Prostate gland (tissue), 2 donors: ENCODE results near the gene ABHD15. TPM values are rescaled to one million over a fixed set of nuclear protein-coding genes. Genes with fewer than 3 reads are reported as not detected.

Experiments
- DNase-seq: peaks from one replicate; pipeline ENCODE4 v3.0.0-alpha.2; 2019; ENCODE audit warnings: low spot score
- H3K27ac ChIP-seq, 2 donors: fragments of 200-600 bp; sonication (generic); 2 replicates each; pipeline ENCODE4 v1.5.1; 2017 to 2019
- H3K27me3 ChIP-seq: fragments of 200-600 bp; sonication (generic); replicated peaks from 2 replicates; pipeline ENCODE4 v1.5.1; 2019; ENCODE audit not compliant: insufficient read depth
- H3K36me3 ChIP-seq, 2 donors: fragments of 200-600 bp; sonication (generic); 1 replicate in 1 of 2; 2 replicates in 1 of 2; pipeline versions ENCODE4 v1.5.1 to v1.8.1; 2017 to 2019
- H3K4me1 ChIP-seq: fragments of 200-600 bp; sonication (generic); replicated peaks from 2 replicates; pipeline ENCODE4 v1.5.1; 2019
- H3K4me3 ChIP-seq, 2 donors: fragments of 200-600 bp; sonication (generic); 2 replicates each; pipeline ENCODE4 v1.5.1; 2017 to 2019
- H3K9me3 ChIP-seq: fragments of 200-600 bp; sonication (generic); 2 replicates; pipeline ENCODE4 v1.5.1; 2017
- CTCF ChIP-seq, 4 experiments: fragments of 200-600 bp in 2 of 4; fragments of 450-650 bp in 2 of 4; sonication (generic) in 2 of 4; IDR thresholded peaks; 1 replicate in 3 of 4; 2 replicates in 1 of 4; pipeline ENCODE4 v1.5.1; 2016 to 2019; ENCODE audit warnings: antibody characterized with exemption in 4 of 4, mild to moderate bottlenecking in 2 of 4, moderate library complexity in 2 of 4
- POLR2A ChIP-seq: fragments of 450-650 bp; IDR thresholded peaks from one replicate; pipeline ENCODE4 v1.6.1; 2016; ENCODE audit warnings: antibody characterized with exemption, mild to moderate bottlenecking
- POLR2AphosphoS5 ChIP-seq: sonication (generic); formaldehyde crosslinking; IDR thresholded peaks from one replicate; pipeline ENCODE4 v1.6.1; 2017; ENCODE audit warnings: antibody characterized with exemption
- whole genome bisulfite sequencing: methylation state at CpG from one replicate; pipeline ENCODE4 v1.1.5; 2018; 5-methylcytosine and 5-hydroxymethylcytosine counted together
- intact Hi-C: fragments of 100-400 bp; cut with DNase I; formaldehyde crosslinking; loops from one replicate; pipeline ENCODE4 v1.14.2; 2022
- total RNA-seq, 2 donors: library from RNA; depleted of rRNA; stranded (reverse); fragments of >200 nt; gene quantifications; one replicate each; pipeline ENCODE4 v1.1.0, GENCODE V29; 2016

The ABHD15 gene
- total RNA-seq, 2 donors from 2014 or later: 9.1 to 14.8 TPM

- WGBS: 92% methylated on average over 6 of the region's 6 CpGs
- no peak for DNase-seq
- intact Hi-C loops: no loop called here
- Histone ChIP-seq H3K9me3 (no peaks in the 10 kb centered on the region), H3K4me1 (peaks cover 4% of the 10 kb centered on the region), H3K4me3 (no peak overlapping the region), H3K27ac (no peak overlapping the region), H3K27me3 (no peaks in the 10 kb centered on the region), H3K36me3 (peaks cover 5 to 7% of the 10 kb centered on the region in 2 donors)
- TF ChIP-seq POLR2A (no peak), CTCF (IDR thresholded peaks at IDR 0.05) (no peak), POLR2AphosphoS5 (no peak)
These were observed 4.6 kb upstream of the ABHD15 start for GRCh38 chr17:29571486-29571882.

DNA sequence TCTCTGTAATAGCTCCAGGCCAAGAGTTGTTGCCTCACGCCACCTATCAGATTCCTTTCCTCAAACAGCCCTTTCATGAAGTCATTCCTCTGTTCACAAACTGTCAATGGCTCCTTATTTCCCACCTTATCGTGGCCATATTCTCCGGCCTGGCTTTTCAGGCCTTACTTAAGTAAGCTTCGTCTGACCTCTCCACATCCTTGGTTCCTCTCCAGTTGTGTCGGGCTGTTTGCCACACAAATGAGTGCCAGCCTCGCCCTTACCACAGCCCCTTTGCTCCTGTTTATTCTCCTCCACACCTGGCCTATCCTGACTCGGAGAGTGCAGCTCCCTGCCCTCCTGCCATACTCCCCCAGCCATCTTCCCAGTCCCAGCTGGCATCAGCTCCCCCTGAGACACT is 3.7 kb upstream of the ABHD15 start:
- peaks cover 4% of the 10 kb centered on the region for H3K4me1 ChIP-seq
- 74% methylated on average over 7 of the region's 7 CpGs for WGBS
- no peaks in the 10 kb centered on the region for H3K36me3 ChIP-seq
- intact Hi-C loops: no loop called here
- no peak for DNase-seq
- H3K4me3 ChIP-seq: no peak overlapping the region
- no peaks in the 10 kb centered on the region for H3K9me3 ChIP-seq
- TF ChIP-seq CTCF (IDR thresholded peaks at IDR 0.05) (no peak), POLR2A (no peak), POLR2AphosphoS5 (no peak)
- no peaks in the 10 kb centered on the region for H3K27me3 ChIP-seq
- no peak overlapping the region for H3K27ac ChIP-seq

DNA sequence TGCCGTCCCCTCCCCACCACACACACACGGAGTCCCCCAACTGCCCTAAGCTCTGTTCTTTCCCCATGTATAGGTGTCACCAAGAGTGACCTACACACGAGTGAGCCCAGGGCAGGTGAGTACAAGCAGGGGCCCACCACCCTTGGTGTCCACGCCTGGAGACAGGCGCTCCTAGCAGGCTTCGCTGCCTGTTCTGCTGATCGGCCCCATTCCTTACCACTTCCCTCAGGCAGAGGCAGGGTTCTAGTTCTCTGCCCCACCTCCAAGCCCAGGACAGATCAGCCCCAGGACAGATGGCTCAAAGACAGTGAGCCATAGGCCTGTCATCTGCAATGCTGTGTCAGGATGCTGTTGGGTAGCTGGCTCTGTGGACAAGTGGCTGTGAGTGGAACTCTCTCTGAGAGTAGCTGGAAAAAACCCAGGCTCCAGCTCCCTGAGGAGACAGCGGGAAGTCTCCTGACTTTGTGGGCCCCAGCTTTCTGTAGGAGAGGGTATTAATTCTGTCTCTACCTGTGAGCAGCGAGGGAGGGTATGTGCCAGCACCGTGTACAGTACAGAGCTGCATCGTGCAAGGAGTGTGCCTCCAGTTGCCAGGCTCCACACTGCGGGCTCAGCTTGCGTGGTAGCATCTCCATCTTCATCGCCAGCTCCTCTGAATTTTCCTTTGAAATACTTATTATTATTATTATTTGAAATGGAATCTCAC is 2.6 kb upstream of the ABHD15 start:
- H3K9me3 ChIP-seq: no peaks in the 10 kb centered on the region
- intact Hi-C loops: no loop called here
- H3K27ac ChIP-seq: peak overlapping the region; percentile 85 to 90
- peak overlapping the region; percentile 61 to 62 for H3K4me3 ChIP-seq
- DNase-seq: no peak
- H3K4me1 ChIP-seq: peaks cover 4% of the 10 kb centered on the region
- H3K36me3 ChIP-seq: no peaks in the 10 kb centered on the region
- WGBS: 51% methylated on average over 14 of the region's 14 CpGs
- no peak for TF ChIP-seq POLR2AphosphoS5
- TF ChIP-seq POLR2A: no peak
- TF ChIP-seq CTCF (IDR thresholded peaks at IDR 0.05): no peak
- no peaks in the 10 kb centered on the region for H3K27me3 ChIP-seq

GRCh38 chr17:29568331-29569244 is 1.8 kb upstream of the ABHD15 start, which contains the start of gene TP53I13:
Gene TP53I13 (plus strand): TSS chr17:29568701. CDS start chr17:29568759, 58 bp downstream.
- Histone ChIP-seq H3K9me3 (no peaks in the 10 kb centered on the region), H3K4me3 (peak within 1 kb of the TSS; percentile 61 to 62), H3K27me3 (no peaks in the 10 kb centered on the region), H3K4me1 (peaks cover 4% of the 10 kb centered on the region), H3K36me3 (no peaks in the 10 kb centered on the region), H3K27ac (peak within 1 kb of the TSS; percentile 85 to 90)
- intact Hi-C loops: no loop called here
- peak; percentile 86 for TF ChIP-seq POLR2A
- TF ChIP-seq POLR2AphosphoS5: peak; percentile 70
- TF ChIP-seq CTCF (IDR thresholded peaks at IDR 0.05): no peak
- peak; percentile 88 for DNase-seq
- under 1% methylated on average over 72 of the region's 85 CpGs for WGBS
